ENCODE data around the gene ZNF800.
"Not testable (repeated sequence)": the region's sequence is repeated elsewhere in the genome, so short reads cannot be mapped to it uniquely, and the experiment has no call there.

ZNF800 gene

GRCh38 chr7:127392566-127393367 is at the start of gene ZNF800:
Gene ZNF800 (minus strand): TSS chr7:127392708. CDS start chr7:127391557, 1,151 bp downstream.
- DNase-seq (ENCODE audit: low spot score), result peak; percentile 93

GRCh38 chr7:127440206-127440605 is 47.7 kb upstream of the ZNF800 start:
- DNase-seq (ENCODE audit: low spot score), result no peak

DNA sequence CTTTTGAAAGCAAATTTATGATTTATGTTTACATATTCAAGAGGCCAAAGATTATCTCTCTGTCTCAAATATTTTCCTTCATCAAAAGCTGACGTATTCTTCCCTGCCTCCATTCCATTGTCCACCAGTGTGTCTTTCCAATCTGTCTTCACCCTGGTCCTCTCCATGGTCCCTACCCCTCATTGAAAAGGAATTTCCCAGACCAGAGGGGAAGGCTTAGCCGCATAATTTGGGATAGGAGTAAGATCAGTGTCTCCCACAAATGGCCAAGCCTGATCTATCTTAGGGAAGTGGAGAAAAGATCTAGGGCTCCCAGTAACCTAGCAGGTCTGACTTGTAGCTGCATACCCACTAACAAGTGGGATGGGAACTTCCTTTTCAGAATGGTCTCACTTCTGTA is 46.3 kb upstream of the ZNF800 start:
- no peak for DNase-seq (ENCODE audit: low spot score)

DNA sequence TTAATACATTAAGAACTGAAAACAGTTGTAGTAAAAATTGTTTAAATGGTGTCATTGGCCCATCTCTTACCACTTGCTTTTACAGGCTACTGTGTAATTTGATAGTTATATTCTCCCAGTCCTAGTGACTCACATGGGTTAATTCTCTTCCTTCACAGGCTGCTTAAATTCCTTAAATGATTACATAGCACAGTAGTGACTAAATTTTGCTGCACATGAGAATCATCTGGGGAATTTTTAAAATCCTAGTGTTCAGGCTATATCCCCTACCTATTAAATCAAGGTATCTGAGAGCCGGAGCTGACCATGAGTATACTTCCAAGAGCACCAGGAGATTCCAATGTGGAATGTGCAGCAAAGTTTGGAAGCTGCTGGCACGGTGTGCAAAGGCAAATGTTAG is 45.3 kb upstream of the ZNF800 start:
- DNase-seq (ENCODE audit: low spot score), result no peak

- DNase-seq (ENCODE audit: low spot score), result no peak
Observed at GRCh38 chr7:127437241-127437640, 44.7 kb upstream of the ZNF800 start.

DNA sequence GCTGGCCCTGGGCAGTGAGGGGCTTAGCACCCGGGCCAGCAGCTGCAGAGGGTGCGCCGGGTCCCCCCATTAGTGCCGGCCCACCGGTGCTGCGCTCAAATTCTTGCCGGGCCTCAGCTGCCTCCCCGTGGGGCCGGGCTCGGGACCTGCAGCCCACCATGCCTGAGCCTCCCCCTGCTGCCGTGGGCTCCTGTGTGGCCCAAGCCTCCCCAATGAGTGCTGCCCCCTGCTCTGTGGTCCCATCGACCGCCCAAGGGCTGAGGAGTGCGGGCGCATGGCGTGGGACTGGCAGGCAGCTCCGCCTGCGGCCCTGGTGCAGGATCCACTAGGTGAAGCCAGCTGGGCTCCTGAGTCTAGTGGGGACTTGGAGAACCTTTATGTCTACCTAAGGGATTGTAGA is 36.8 kb upstream of the ZNF800 start:
- not testable (repeated sequence) for DNase-seq (ENCODE audit: low spot score)

- no peak for DNase-seq (ENCODE audit: low spot score)
Observed at GRCh38 chr7:127419196-127419595, 26.7 kb upstream of the ZNF800 start.

GRCh38 chr7:127418459-127418858 is 26.0 kb upstream of the ZNF800 start:
- no peak for DNase-seq (ENCODE audit: low spot score)

- DNase-seq (ENCODE audit: low spot score), result no peak
Observed at GRCh38 chr7:127417346-127417745, 24.8 kb upstream of the ZNF800 start.

DNA sequence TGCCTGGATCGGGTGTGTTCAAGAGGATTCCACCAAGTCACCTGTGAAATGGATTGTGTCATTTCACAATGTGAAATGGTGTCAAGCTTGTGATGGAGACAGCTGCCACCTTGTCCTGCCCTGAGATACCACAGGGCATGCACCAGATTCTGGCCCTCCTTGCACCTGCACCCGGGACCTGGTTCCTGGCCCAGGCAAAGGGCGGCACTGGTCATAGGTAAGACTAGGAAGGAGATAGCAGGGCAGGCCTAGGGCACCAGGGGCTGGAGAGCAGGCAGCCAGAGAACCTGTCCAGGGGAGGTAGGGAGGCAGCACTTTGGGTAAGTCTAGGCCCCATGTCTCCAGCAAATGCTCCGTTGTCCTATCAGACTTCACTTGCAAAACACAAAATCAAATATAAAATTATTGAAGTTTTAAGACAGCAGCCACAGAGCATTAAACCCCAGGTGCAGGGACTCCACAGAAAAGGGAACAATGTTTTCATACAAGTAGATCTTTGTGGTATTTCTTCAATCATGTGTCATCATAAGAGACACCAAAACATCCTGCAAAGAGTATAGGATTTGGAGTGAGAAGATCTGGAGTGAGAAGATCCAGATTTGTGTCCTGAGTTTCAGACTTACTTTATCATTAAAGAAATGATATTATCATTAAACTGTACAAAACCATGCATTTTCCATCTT is 22.7 kb upstream of the ZNF800 start:
- no peak for DNase-seq (ENCODE audit: low spot score)

- no peak for DNase-seq (ENCODE audit: low spot score)
Observed at GRCh38 chr7:127413962-127414361, 21.5 kb upstream of the ZNF800 start.

DNA sequence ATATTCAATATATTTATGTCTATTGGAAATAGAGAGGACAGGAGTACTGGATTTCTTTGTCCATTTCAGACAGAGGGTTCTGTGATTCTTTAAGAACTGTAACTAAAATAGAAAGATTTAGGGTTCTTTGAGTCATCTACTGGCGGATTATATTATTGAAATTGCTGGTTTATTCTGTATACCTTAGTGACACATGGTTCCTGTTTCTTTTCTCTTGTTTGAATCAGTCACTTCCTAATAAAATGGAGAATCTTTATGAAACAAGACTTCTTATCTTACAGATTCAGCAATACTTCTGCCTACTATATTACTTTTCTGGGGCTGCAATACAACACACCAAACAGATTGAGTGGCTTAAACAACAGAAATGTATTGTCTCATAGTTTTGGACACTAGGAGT is 20.8 kb upstream of the ZNF800 start:
- DNase-seq (ENCODE audit: low spot score), result no peak

- DNase-seq (ENCODE audit: low spot score), result no peak
Observed at GRCh38 chr7:127411176-127411575, 18.7 kb upstream of the ZNF800 start.

DNA sequence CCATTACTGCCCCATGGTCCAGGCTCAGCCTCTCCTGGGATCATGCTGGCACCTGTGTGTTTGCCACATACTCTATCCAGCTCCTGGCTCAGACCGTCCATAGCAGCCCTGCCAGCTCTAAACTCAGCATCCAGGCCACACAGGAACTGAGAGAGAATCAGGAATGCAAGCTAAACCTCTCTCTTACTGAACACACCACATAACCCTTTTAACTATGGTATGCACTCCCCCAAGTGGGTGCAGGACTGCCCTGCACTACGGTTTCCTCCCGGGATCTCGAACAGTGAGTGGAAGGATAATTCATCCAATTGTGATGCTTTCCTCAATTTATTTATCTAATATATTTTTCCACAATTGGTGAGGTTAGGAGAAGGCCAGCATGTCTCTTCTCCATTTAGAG is 17.1 kb upstream of the ZNF800 start:
- DNase-seq (ENCODE audit: low spot score), result no peak

- DNase-seq (ENCODE audit: low spot score), result no peak
Observed at GRCh38 chr7:127404286-127405072, 12.0 kb upstream of the ZNF800 start.

GRCh38 chr7:127396184-127396583 is 3.7 kb upstream of the ZNF800 start:
- no peak for DNase-seq (ENCODE audit: low spot score)

- DNase-seq (ENCODE audit: low spot score), result not testable (repeated sequence)
Observed at GRCh38 chr7:127395104-127395503, 2.6 kb upstream of the ZNF800 start.

- no peak for DNase-seq (ENCODE audit: low spot score)
Observed at GRCh38 chr7:127393368-127394058, 1.0 kb upstream of the ZNF800 start.

DNA sequence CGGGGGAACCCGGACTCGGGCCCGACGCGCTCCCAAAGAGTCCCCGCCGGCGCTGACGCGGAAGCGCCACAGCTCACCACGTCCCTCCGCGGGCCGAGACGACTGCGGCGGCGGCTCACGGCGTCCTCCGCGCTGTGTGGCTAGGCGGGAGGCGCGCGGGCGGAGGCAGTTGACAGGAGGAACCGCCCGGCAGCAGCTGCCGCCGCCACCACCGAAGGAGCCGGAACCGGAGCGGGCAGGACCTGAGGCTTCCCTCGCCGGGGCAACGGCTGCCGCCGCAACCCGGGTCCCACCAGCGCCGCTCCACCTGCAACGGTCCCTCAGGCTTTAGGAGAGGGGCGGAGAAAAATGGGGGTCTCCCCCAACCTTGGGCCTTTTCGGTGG is 334 bp downstream of the ZNF800 start:
- DNase-seq (ENCODE audit: low spot score), result no peak

GRCh38 chr7:127391591-127392181 is 822 bp downstream of the ZNF800 start:
- peak; percentile 61 for DNase-seq (ENCODE audit: low spot score)

DNA sequence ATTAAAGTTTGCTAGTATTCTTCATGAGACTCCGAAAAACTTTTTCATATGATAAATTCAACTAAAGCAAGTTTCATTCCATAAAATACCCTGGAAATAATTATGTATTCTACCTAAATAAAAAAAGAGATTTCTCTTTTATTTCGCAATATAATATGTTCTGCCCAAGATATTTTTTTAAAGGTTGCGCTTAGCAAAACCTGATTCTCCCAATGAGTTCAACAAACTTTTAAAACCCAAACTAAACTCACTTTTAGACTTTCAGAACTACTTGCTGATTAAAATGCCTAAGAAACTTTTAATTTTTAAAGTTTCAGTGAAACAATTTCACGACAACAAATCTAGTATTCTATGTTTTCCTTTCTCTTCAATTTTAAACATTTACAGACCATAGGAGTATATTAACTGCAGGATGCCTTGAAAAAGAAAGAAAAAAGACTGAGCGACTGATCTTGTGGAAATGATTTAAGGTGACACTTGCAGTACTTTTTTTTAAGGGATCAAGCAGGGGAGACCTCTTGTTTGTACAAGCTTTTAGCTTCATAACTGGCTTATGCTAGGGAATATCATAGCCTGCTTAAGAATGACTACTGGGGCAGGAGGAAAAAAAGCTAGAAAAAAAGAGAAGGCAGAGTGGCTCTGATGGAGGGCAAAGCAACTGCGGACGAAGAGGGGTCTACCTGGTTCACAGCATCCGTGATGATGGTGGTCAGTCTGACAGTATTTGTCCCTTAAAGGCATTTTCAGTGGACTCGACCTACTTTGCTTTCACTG is 1.5 kb downstream of the ZNF800 start:
- DNase-seq (ENCODE audit: low spot score), result no peak

Data from left forelimb (tissue), 1 donor.